ENCODE data around the gene PHRF1. TPM values are rescaled to one million over a fixed set of nuclear protein-coding genes. Genes with fewer than 3 reads are reported as not detected.

Gene PHRF1
- total and polyA plus RNA-seq, 4 donors: 2.4 to 25.2 (median 18.8) TPM

DNA sequence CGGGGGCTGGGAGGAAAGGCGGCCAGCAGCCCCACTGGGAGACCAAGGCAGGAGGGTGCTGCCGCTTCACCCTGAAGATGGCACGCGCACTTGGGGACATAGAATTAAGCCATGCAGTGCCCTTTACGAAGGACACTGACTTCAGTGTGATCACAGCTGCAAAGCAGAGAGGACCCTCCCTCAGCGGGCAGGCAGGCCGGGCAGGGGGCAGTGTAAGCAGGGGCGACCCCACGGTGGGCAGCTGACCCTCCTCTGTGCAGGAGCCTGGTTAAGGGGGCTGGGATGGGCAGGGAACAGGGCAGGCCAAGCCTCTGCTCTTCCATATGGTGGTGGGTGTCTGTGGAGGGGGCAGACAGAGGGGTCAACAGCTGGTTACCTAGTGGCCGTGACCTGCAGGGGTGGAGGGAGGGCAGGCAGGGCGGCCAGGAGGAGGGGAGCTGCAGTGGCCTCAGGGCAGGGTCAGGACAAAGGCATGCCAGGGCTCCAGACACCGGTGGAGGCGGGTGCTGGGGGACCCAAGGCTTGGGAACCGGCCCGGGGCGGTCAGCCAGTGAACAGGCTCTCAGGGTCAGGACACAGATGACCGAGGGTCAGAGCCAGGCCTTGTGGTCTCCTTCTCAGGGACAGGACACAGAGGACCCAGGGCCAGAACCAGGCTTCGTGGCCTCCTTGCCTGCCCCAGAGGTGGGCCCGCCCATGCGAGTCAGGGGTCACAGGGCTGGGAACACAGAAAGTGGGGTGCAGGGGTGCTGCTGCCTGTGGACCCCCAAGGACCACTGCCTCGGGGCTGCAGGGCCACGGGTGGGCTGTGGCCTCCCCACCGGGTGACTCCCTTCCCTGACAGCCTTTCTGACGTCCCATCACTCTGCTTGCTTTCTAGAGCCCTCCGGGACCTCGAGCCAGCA, 22.9 kb upstream of the PHRF1 start:
- DNase-seq (ENCODE audit: low spot score): no peak
- no peak overlapping the region for H3K9ac ChIP-seq (ENCODE audit: low read depth in 1 of 2, low read length in 2 of 2)
- H3K27ac ChIP-seq (ENCODE audit: low read depth in 1 of 2, low read length in 2 of 2): no peak overlapping the region
- no peak for TF ChIP-seq SP1 (IDR thresholded peaks at IDR 0.05)
- no peak for TF ChIP-seq HNF4A (conservative IDR thresholded peaks at IDR 0.05)
- TF ChIP-seq RAD21 (IDR thresholded peaks at IDR 0.05): no peak
- no peak for TF ChIP-seq RXRA (IDR thresholded peaks at IDR 0.05)
- no peak for TF ChIP-seq MAX (IDR thresholded peaks at IDR 0.05)
- TF ChIP-seq TAF1 (conservative IDR thresholded peaks at IDR 0.05): no peak
- TF ChIP-seq GABPA (IDR thresholded peaks at IDR 0.05 in 1 of 2, conservative IDR thresholded peaks at IDR 0.05 in 1 of 2): no peak
- no peak for TF ChIP-seq YY1 (IDR thresholded peaks at IDR 0.05)
- TF ChIP-seq JUND (IDR thresholded peaks at IDR 0.05): no peak
- 70% methylated on average over 27 of the region's 27 CpGs for WGBS
- H3K4me3 ChIP-seq (ENCODE audit: low read depth in 1 of 3, low read length in 3 of 3): no peak overlapping the region
- peaks cover 0 to 1% (median 0%) of the 10 kb centered on the region in 4 donors for H3K36me3 ChIP-seq (ENCODE audit: control insufficient read depth in 4 of 4, insufficient read depth in 3 of 4, low read depth in 1 of 4, low read length in 3 of 4)
- no peaks in the 10 kb centered on the region for H3K9me3 ChIP-seq (ENCODE audit: control insufficient read depth in 4 of 4, low read length in 3 of 4)
- H3K4me1 ChIP-seq (ENCODE audit: control insufficient read depth in 4 of 4, insufficient read depth in 4 of 4, low read length in 3 of 4): peaks cover 6 to 21% (median 10%) of the 10 kb centered on the region in 4 donors
- H3K27me3 ChIP-seq (ENCODE audit: control insufficient read depth in 4 of 4, insufficient read depth in 4 of 4, low read length in 3 of 4): no peaks in the 10 kb centered on the region

DNA sequence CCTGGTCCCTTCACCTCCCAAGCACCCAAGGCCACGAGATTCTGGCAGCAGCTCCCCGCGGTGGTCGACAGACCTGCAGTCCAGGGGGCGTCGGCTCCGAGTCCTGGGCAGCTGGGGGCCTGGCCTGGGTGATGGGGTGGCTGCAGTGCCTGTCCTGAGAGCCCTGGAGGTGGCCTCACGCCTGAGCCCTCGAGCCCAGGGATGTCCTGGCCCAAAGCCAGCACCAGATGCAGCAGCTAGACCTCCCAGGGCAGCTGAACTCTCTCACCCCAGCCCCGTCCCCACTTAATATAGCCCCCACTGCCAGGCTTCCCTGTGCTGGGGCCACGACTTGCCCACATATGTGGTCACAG, 22.3 kb upstream of the PHRF1 start:
- H3K4me1 ChIP-seq (ENCODE audit: control insufficient read depth in 4 of 4, insufficient read depth in 4 of 4, low read length in 3 of 4): peaks cover 6 to 21% (median 10%) of the 10 kb centered on the region in 4 donors
- 66% methylated on average over 11 of the region's 11 CpGs for WGBS
- no peak for DNase-seq (ENCODE audit: low spot score)
- no peak overlapping the region for H3K4me3 ChIP-seq (ENCODE audit: low read depth in 1 of 3, low read length in 3 of 3)
- no peak overlapping the region for H3K9ac ChIP-seq (ENCODE audit: low read depth in 1 of 2, low read length in 2 of 2)
- peaks cover 0 to 1% (median 0%) of the 10 kb centered on the region in 4 donors for H3K36me3 ChIP-seq (ENCODE audit: control insufficient read depth in 4 of 4, insufficient read depth in 3 of 4, low read depth in 1 of 4, low read length in 3 of 4)
- no peaks in the 10 kb centered on the region for H3K9me3 ChIP-seq (ENCODE audit: control insufficient read depth in 4 of 4, low read length in 3 of 4)
- no peak for TF ChIP-seq FOXA1 (IDR thresholded peaks at IDR 0.05)
- no peak for TF ChIP-seq RXRA (IDR thresholded peaks at IDR 0.05)
- no peak for TF ChIP-seq REST (IDR thresholded peaks at IDR 0.05)
- no peak for TF ChIP-seq FOXA2 (IDR thresholded peaks at IDR 0.05)
- TF ChIP-seq GABPA (IDR thresholded peaks at IDR 0.05 in 1 of 2, conservative IDR thresholded peaks at IDR 0.05 in 1 of 2): no peak
- no peak for TF ChIP-seq ATF3 (IDR thresholded peaks at IDR 0.05)
- H3K27ac ChIP-seq (ENCODE audit: low read depth in 1 of 2, low read length in 2 of 2): no peak overlapping the region
- H3K27me3 ChIP-seq (ENCODE audit: control insufficient read depth in 4 of 4, insufficient read depth in 4 of 4, low read length in 3 of 4): no peaks in the 10 kb centered on the region
